Bronchial epithelial cell (primary cell): ENCODE data around the gene FABP1. TPM values are rescaled to one million over a fixed set of nuclear protein-coding genes. Genes with fewer than 3 reads are reported as not detected.

Experiments
- DNase-seq: peaks from one replicate; pipeline ENCODE4 v3.0.0-alpha.2; 2010; ENCODE audit warnings: low read depth
- FAIRE-seq: peaks from 2 replicates; lab custom pipeline; 2011; peaks lifted over from hg19 to GRCh38; lab: Jason Lieb, UNC
- H3K27me3 ChIP-seq: 2 replicates; pipeline ENCODE4 v1.5.1; 2011; ENCODE audit warnings: low read length; ENCODE audit not compliant: control insufficient read depth, insufficient read depth
- H3K36me3 ChIP-seq: 2 replicates; pipeline ENCODE4 v1.5.1; 2011; ENCODE audit warnings: low read length; ENCODE audit not compliant: control insufficient read depth, insufficient read depth
- H3K4me3 ChIP-seq: 2 replicates; pipeline ENCODE4 v1.5.1; 2011; ENCODE audit warnings: mild to moderate bottlenecking, low read depth, low read length, control low read depth
- total RNA-seq: library from RNA; depleted of rRNA; stranded (reverse); fragments of >200 nt; gene quantifications from 2 replicates; pipeline ENCODE4 v1.2.1, GENCODE V29; 2014
- TF ChIP-seq, protein P1 (sequence below): IDR thresholded peaks from 2 replicates; pipeline ENCODE4 v1.5.1; 2011; ENCODE audit warnings: mild to moderate bottlenecking, moderate library complexity, low read length, control low read depth, inconsistent platforms; ENCODE audit not compliant: insufficient read depth, severe bottlenecking

The FABP1 gene
- total RNA-seq, 1 donor from 2014 or later: not detected

DNA sequence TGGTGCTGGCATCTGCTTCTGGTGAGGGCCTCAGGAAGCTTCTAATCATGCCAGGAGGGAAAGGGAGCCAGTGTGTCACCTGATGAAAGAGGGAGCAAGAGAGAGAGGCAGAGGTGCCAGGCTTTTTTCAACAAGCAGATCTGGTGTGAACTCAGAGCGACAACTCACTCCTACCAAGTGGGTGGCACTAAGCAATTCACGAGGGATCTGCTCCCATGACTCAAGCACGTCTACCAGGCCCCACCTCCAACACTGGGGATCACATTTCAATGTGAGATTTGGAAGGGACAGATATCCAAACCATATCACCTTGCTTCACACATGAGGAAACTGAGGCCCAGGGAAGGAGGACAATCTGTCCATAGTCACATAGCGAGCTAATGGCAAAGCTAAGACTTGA, 19.1 kb downstream of the FABP1 start:
- TF ChIP-seq, protein P1, sequence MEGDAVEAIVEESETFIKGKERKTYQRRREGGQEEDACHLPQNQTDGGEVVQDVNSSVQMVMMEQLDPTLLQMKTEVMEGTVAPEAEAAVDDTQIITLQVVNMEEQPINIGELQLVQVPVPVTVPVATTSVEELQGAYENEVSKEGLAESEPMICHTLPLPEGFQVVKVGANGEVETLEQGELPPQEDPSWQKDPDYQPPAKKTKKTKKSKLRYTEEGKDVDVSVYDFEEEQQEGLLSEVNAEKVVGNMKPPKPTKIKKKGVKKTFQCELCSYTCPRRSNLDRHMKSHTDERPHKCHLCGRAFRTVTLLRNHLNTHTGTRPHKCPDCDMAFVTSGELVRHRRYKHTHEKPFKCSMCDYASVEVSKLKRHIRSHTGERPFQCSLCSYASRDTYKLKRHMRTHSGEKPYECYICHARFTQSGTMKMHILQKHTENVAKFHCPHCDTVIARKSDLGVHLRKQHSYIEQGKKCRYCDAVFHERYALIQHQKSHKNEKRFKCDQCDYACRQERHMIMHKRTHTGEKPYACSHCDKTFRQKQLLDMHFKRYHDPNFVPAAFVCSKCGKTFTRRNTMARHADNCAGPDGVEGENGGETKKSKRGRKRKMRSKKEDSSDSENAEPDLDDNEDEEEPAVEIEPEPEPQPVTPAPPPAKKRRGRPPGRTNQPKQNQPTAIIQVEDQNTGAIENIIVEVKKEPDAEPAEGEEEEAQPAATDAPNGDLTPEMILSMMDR: no peak
- no peak for DNase-seq
- no peak for FAIRE-seq
- Histone ChIP-seq H3K36me3 (no peaks in the 10 kb centered on the region), H3K27me3 (no peaks in the 10 kb centered on the region), H3K4me3 (no peak overlapping the region)

GRCh38 chr2:88100489-88100858, 27.4 kb downstream of the FABP1 start:
- Histone ChIP-seq H3K36me3 (no peaks in the 10 kb centered on the region), H3K4me3 (no peak overlapping the region), H3K27me3 (peaks cover 1% of the 10 kb centered on the region)
- no peak for FAIRE-seq
- TF ChIP-seq, protein P1: no peak
- DNase-seq: no peak

DNA sequence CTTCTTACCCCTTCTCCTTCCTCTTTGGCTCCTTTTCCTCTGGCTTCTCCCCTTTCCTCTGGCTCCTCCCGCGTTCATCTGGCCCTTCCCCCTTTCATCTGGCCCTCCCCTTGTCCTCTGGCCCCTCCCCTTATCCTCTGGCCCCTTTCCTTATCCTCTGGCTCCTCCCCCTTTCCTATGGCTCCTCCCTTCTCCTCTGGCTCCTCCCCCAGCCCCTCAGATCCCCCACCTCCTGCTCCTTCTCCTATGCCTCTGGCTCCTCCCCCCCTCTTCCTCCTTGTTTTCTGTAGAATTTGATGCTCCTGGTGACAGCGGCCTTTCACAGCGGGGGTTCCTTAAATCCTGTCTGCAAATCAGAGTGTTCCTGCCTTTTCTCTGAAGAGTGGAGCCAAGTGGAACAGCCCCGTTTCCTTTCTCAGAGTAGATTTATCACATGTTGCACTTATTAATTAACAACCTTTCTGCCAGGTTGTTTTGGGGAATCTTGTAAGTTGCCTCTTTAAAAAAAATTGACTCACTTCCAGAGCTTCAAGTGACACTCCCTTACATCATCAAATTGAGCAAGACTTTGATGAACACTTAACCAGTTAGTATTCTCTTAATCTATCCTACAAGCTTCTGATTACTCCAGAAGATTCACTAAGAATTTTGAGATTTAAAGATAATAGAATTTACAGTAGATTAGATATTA, 27.9 kb downstream of the FABP1 start:
- Histone ChIP-seq H3K4me3 (no peak overlapping the region), H3K27me3 (peaks cover 1% of the 10 kb centered on the region), H3K36me3 (no peaks in the 10 kb centered on the region)
- peak; percentile 74 for DNase-seq
- FAIRE-seq: no peak
- TF ChIP-seq, protein P1: no peak

- no peak overlapping the region for H3K4me3 ChIP-seq
- H3K36me3 ChIP-seq: no peaks in the 10 kb centered on the region
- FAIRE-seq (no peak), DNase-seq (no peak)
- H3K27me3 ChIP-seq: peaks cover 1% of the 10 kb centered on the region
- TF ChIP-seq, protein P1: no peak
Observed at GRCh38 chr2:88098558-88098900, 29.3 kb downstream of the FABP1 start.

DNA sequence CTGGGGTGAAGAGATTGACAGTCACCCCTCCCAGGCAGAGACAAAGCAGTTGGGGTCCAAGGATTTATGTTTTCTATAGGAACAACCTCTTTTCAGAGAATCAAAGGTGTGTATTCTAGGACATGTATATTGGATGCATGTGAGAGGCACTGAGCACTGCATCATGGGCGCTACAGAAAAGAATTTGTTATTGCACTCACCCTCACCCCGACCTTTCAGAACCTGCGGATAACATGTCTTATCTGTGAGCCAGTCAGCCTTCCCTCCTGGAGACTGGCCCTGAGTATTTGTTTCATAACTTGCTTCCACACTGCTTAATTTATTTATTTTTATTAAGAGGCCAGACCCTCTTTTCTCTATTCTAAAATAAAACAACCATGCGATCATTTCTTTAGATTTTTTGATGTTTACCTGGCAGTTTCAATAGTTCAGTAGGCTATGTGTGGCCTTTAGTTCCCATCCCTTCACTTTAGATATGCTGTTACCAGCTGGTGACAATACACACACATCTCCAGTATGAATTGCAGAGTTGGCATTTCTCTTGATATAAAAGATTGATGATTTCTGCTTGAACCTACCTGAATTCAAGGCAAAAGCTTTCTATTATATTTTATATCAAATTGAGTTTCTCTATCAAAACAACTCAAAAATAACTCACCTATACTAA, 29.8 kb downstream of the FABP1 start:
- Histone ChIP-seq H3K4me3 (no peak overlapping the region), H3K27me3 (peaks cover 1% of the 10 kb centered on the region), H3K36me3 (no peaks in the 10 kb centered on the region)
- FAIRE-seq (no peak), DNase-seq (no peak)
- TF ChIP-seq, protein P1: no peak
